Aorta (tissue), 5 donors: ENCODE measurements around the gene SESN1. TPM values are rescaled to one million over a fixed set of nuclear protein-coding genes. Genes with fewer than 3 reads are reported as not detected.

Experiments used
- ATAC-seq: fragments of 200-7000 bp; cut with Tn5 transposase; one replicate; pipeline ENCODE4 v1.9.1; 2022; ENCODE audit warnings: moderate library complexity; ENCODE audit not compliant: low FRiP score
- DNase-seq, 2 donors: peaks; one replicate each; pipeline ENCODE4 v3.0.0-alpha.2; 2020
- H3K27ac ChIP-seq, 2 donors: one replicate each; pipeline ENCODE4 v1.5.1; 2013; ENCODE audit warnings: low read length in 2 of 2, mild to moderate bottlenecking in 2 of 2, moderate library complexity in 2 of 2, control low read depth in 1 of 2, inconsistent platforms in 1 of 2, low read depth in 1 of 2
- H3K27me3 ChIP-seq, 2 donors: one replicate each; pipeline ENCODE4 v1.6.1; 2013; ENCODE audit warnings: control low read depth in 1 of 2, low read length in 1 of 2, mild to moderate bottlenecking in 1 of 2, moderate library complexity in 1 of 2; ENCODE audit not compliant: insufficient read depth in 2 of 2, control insufficient read depth in 1 of 2
- H3K36me3 ChIP-seq, 2 donors: one replicate each; pipeline ENCODE4 v1.6.1; 2013; ENCODE audit warnings: control low read depth in 1 of 2, low read length in 1 of 2, mild to moderate bottlenecking in 1 of 2; ENCODE audit not compliant: insufficient read depth in 2 of 2, control insufficient read depth in 1 of 2
- H3K4me1 ChIP-seq, 2 donors: one replicate each; pipeline ENCODE4 v1.6.1; 2013; ENCODE audit warnings: low read length in 2 of 2, control low read depth in 1 of 2, mild to moderate bottlenecking in 1 of 2, moderate library complexity in 1 of 2; ENCODE audit not compliant: insufficient read depth in 2 of 2, control insufficient read depth in 1 of 2
- H3K4me3 ChIP-seq, 2 donors: one replicate each; pipeline ENCODE4 v1.5.1; 2013; ENCODE audit warnings: low read length in 2 of 2, control low read depth in 1 of 2, mild to moderate bottlenecking in 1 of 2
- H3K9me3 ChIP-seq: one replicate; pipeline ENCODE4 v1.6.1; 2013; ENCODE audit warnings: mild to moderate bottlenecking, low read length; ENCODE audit not compliant: control insufficient read depth
- WGBS, 2 donors: extraction: QIAGEN DNeasy Blood & Tissue Kit; methylation state at CpG; one replicate each; pipeline ENCODE4 v1.1.7; 2013; 5-methylcytosine and 5-hydroxymethylcytosine counted together
- intact Hi-C, 2 donors: fragments of 100-400 bp; cut with DNase I; formaldehyde crosslinking; loops; one replicate each; pipeline versions ENCODE4 v1.14.2 to v1.15.0; 2022
- polyA plus RNA-seq, 2 donors: library from polyadenylated mRNA; stranded (reverse); fragments of 200-250 nt; gene quantifications; one replicate each; pipeline ENCODE4 v1.2.3, GENCODE V29; 2013
- total RNA-seq, 2 donors: library from RNA; stranded (reverse); fragmentation: NEBNext Ultra II Directional; extraction: Animal tissue kit (Norgen Biotek cat#: 25700); gene quantifications; one replicate each; pipeline ENCODE4 v1.2.1, GENCODE V29; 2021
- donor health status: healthy with polysubstance abuse.
- donor health status: Bipolar disorder and iron deficiency.
- donor health status: DM: no; HTN: no; CAD: no.
- donor health status: DM: no; HTN: no; CAD: no.
- donor health status: DM: yes; HTN: yes; CAD: no.

Gene SESN1
- total and polyA plus RNA-seq, 4 donors, result 20.9 to 45.3 (median 31.6) TPM

DNA sequence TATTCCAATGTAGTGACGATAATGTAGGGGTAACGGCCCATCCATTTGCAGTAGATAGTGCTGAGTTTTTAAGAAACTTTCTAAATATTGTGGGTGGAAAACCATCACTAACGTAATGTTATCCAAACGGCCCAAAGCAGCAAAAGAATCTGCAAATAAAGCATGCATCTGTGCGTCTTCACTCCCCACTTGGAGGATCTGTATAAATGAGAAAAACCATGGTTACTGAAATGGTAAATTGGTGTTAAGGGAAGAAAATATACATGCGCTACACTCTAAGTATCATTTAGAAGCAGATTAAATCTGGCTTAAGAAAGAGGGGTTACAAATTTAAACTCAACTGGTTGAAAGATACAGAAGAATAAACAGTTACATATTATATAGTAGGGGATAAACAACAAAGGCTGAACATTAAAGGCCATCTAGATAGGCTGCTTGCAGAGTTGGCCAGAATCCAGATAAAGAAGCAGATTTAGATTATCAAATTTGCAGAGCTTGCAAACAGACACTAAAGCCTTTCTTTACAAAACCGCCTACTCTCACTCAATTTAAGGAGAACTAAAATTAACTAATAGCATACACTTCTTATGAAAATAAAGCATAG, 93.3 kb downstream of the SESN1 start:
- intact Hi-C loops, result loop anchor here in 1 of 2 donors (5.0 kb wide), 1 partner anchor 104 kb away; no protein-coding TSS in a partner anchor

DNA sequence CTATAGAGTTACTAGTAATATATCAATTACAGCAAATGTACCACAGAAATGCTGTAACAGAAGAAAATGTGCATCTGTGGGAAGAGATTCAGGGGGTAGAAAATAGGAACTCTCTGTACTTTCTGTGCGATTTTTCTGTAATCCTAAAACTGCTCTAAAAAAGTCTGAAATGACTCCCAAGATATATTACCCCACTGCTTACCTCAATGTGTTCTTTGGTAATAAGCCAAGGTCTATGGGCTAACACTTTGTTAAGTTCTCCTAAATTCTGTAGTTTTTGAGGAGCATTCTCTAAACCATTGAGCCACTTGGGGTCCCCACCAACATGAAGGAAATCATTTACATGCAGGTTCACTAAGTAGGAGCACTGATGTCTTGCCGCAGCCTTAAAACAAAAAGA, 94.4 kb downstream of the SESN1 start:
- intact Hi-C loops, result loop anchor here in 1 of 2 donors (5.0 kb wide), 1 partner anchor 103 kb away; no protein-coding TSS in a partner anchor
- no peak overlapping the region for H3K27ac ChIP-seq
- H3K9me3 ChIP-seq, result no peaks in the 10 kb centered on the region
- WGBS, 2 donors, result 74 to 75% methylated on average over 2 of the region's 2 CpGs
- DNase-seq, result no peak
- ATAC-seq, result no peak
- no peaks in the 10 kb centered on the region for H3K27me3 ChIP-seq
- H3K4me3 ChIP-seq, result no peak overlapping the region
- peaks cover 0 to 1% of the 10 kb centered on the region in 2 donors for H3K4me1 ChIP-seq
- H3K36me3 ChIP-seq, result peaks cover 0 to 2% of the 10 kb centered on the region in 2 donors

More for the DNA sequence above, 93.3 kb downstream of the SESN1 start:
- Histone ChIP-seq H3K27me3 (no peaks in the 10 kb centered on the region), H3K4me3 (no peak overlapping the region), H3K4me1 (peaks cover 0 to 1% of the 10 kb centered on the region in 2 donors), H3K27ac (no peak overlapping the region), H3K9me3 (no peaks in the 10 kb centered on the region), H3K36me3 (peaks cover 0 to 2% of the 10 kb centered on the region in 2 donors)
- ATAC-seq, result no peak
- no peak for DNase-seq
- 91 to 94% methylated on average over 7 of the region's 7 CpGs for WGBS, 2 donors

GRCh38 chr6:108999428-108999827, 95.2 kb downstream of the SESN1 start:
- intact Hi-C loops, result no loop called here
- WGBS, 2 donors, result 90 to 93% methylated on average over 5 of the region's 5 CpGs
- no peaks in the 10 kb centered on the region for H3K9me3 ChIP-seq
- DNase-seq (no peak), ATAC-seq (no peak)
- H3K27ac ChIP-seq, result no peak overlapping the region
- no peak overlapping the region for H3K4me3 ChIP-seq
- H3K36me3 ChIP-seq, result peaks cover 0 to 2% of the 10 kb centered on the region in 2 donors
- H3K27me3 ChIP-seq, result no peaks in the 10 kb centered on the region
- peaks cover 0 to 1% of the 10 kb centered on the region in 2 donors for H3K4me1 ChIP-seq

GRCh38 chr6:108998485-108998884, 96.2 kb downstream of the SESN1 start:
- intact Hi-C loops, result no loop called here
- no peak for ATAC-seq
- Histone ChIP-seq H3K4me3 (no peak overlapping the region), H3K4me1 (peaks cover 0 to 1% of the 10 kb centered on the region in 2 donors), H3K9me3 (no peaks in the 10 kb centered on the region), H3K36me3 (peaks cover 0 to 2% of the 10 kb centered on the region in 2 donors), H3K27me3 (no peaks in the 10 kb centered on the region), H3K27ac (no peak overlapping the region)
- no peak for DNase-seq
- WGBS, 2 donors, result 88 to 89% methylated on average over 3 of the region's 3 CpGs

DNA sequence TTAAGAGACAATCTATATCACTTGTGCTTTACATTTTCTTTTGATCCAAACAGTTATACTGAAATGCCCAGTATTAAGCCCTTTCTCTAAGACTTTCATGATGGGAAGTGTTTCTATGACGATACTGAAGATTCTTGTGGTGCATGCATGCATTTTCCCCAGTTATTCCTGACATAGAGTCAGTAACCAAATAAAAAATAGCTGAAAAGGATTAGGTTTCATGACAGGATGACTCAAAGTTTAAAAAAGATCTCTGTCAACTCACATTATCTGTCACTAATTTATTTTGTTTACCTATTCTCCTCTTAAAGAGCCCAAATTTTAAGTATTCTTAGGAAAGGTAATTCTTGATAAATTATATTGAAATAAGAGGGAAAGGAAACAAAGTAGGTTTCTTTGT, 98.4 kb downstream of the SESN1 start:
- WGBS, 2 donors, result 97 to 100% methylated on average over 1 of the region's 1 CpG
- no peaks in the 10 kb centered on the region for H3K27me3 ChIP-seq
- intact Hi-C loops, result no loop called here
- H3K36me3 ChIP-seq, result peaks cover 0 to 2% of the 10 kb centered on the region in 2 donors
- ATAC-seq, result no peak
- H3K27ac ChIP-seq, result no peak overlapping the region
- H3K9me3 ChIP-seq, result no peaks in the 10 kb centered on the region
- peaks cover 0 to 1% of the 10 kb centered on the region in 2 donors for H3K4me1 ChIP-seq
- H3K4me3 ChIP-seq, result no peak overlapping the region
- no peak for DNase-seq

- no peaks in the 10 kb centered on the region for H3K27me3 ChIP-seq
- peaks cover 0 to 3% of the 10 kb centered on the region in 2 donors for H3K36me3 ChIP-seq
- H3K9me3 ChIP-seq, result no peaks in the 10 kb centered on the region
- H3K27ac ChIP-seq, result no peak overlapping the region
- no peaks in the 10 kb centered on the region for H3K4me1 ChIP-seq
- ATAC-seq, result no peak
- no peak for DNase-seq
- intact Hi-C loops, result no loop called here
- no peak overlapping the region for H3K4me3 ChIP-seq
Observed at GRCh38 chr6:108995296-108995695, 99.3 kb downstream of the SESN1 start.

GRCh38 chr6:108993876-108994275, 100.8 kb downstream of the SESN1 start:
- H3K27ac ChIP-seq, result no peak overlapping the region
- no peaks in the 10 kb centered on the region for H3K27me3 ChIP-seq
- no peak overlapping the region for H3K4me3 ChIP-seq
- H3K9me3 ChIP-seq, result no peaks in the 10 kb centered on the region
- peaks cover 5 to 6% of the 10 kb centered on the region in 2 donors for H3K36me3 ChIP-seq
- ATAC-seq (no peak), DNase-seq (no peak)
- no peaks in the 10 kb centered on the region for H3K4me1 ChIP-seq
- intact Hi-C loops, result no loop called here
- 83 to 96% methylated on average over 3 of the region's 3 CpGs for WGBS, 2 donors

- no peak for ATAC-seq
- Histone ChIP-seq H3K27me3 (no peaks in the 10 kb centered on the region), H3K27ac (no peak overlapping the region), H3K4me1 (no peaks in the 10 kb centered on the region), H3K36me3 (peaks cover 5 to 6% of the 10 kb centered on the region in 2 donors), H3K9me3 (no peaks in the 10 kb centered on the region), H3K4me3 (no peak overlapping the region)
- WGBS, 2 donors, result 96 to 99% methylated on average over 3 of the region's 3 CpGs
- intact Hi-C loops, result no loop called here
- DNase-seq, result no peak
Observed at GRCh38 chr6:108989700-108990099, 104.9 kb downstream of the SESN1 start.

GRCh38 chr6:108988765-108989164, 105.9 kb downstream of the SESN1 start:
- Histone ChIP-seq H3K27ac (no peak overlapping the region), H3K4me1 (no peaks in the 10 kb centered on the region), H3K4me3 (no peak overlapping the region), H3K27me3 (no peaks in the 10 kb centered on the region), H3K36me3 (peaks cover 5 to 6% of the 10 kb centered on the region in 2 donors), H3K9me3 (no peaks in the 10 kb centered on the region)
- intact Hi-C loops, result no loop called here
- no peak for ATAC-seq
- 97% methylated on average over 5 of the region's 5 CpGs for WGBS, 2 donors
- no peak for DNase-seq
